Activated naive CD8-positive, alpha-beta T cell treated with anti-CD3 and anti-CD28 coated beads, Interleukin-2, amount 50 U/mL, for 16 hours (primary cell): ENCODE measurements around the gene GDPD5.

ENCODE experiments used
- DNase-seq: peaks from one replicate; pipeline ENCODE4 v3.0.0-alpha.2; 2020; ENCODE audit warnings: low read depth, low spot score

GDPD5 gene

GRCh38 chr11:75558939-75559843, 33.5 kb upstream of the GDPD5 start:
- no peak for DNase-seq

- DNase-seq, result no peak
These were observed 32.1 kb upstream of the GDPD5 start for GRCh38 chr11:75557666-75558494.

- DNase-seq, result no peak
These were observed 30.5 kb upstream of the GDPD5 start for GRCh38 chr11:75556275-75556674.

- DNase-seq, result no peak
These were observed 29.5 kb upstream of the GDPD5 start for GRCh38 chr11:75555079-75555811.

GRCh38 chr11:75554258-75555022, 28.7 kb upstream of the GDPD5 start:
- no peak for DNase-seq

- no peak for DNase-seq
These were observed 28.1 kb upstream of the GDPD5 start for GRCh38 chr11:75553889-75554257.

GRCh38 chr11:75553182-75553581, 27.4 kb upstream of the GDPD5 start:
- no peak for DNase-seq

GRCh38 chr11:75549370-75549958, 23.7 kb upstream of the GDPD5 start:
- DNase-seq, result no peak

- no peak for DNase-seq
These were observed 23.0 kb upstream of the GDPD5 start for GRCh38 chr11:75548595-75549272.

- DNase-seq, result no peak
These were observed 21.9 kb upstream of the GDPD5 start for GRCh38 chr11:75547617-75548058.

- DNase-seq, result no peak
These were observed 21.4 kb upstream of the GDPD5 start for GRCh38 chr11:75547177-75547576.

- no peak for DNase-seq
These were observed 18.1 kb upstream of the GDPD5 start for GRCh38 chr11:75543806-75544205.

- no peak for DNase-seq
These were observed 16.3 kb upstream of the GDPD5 start for GRCh38 chr11:75542088-75542438.

- no peak for DNase-seq
These were observed 15.7 kb upstream of the GDPD5 start for GRCh38 chr11:75541193-75542087.

GRCh38 chr11:75539459-75540334, 14.0 kb upstream of the GDPD5 start:
- DNase-seq, result no peak

GRCh38 chr11:75538150-75538942, 12.6 kb upstream of the GDPD5 start:
- no peak for DNase-seq

GRCh38 chr11:75537740-75538139, 12.0 kb upstream of the GDPD5 start:
- no peak for DNase-seq
